GM20000 (cell line): ENCODE results near the gene RALGPS1.

Source experiments
- DNase-seq: peaks from one replicate; pipeline ENCODE4 v3.0.0; 2012; ENCODE audit warnings: low spot score
- TF ChIP-seq, protein P1 (sequence below): IDR thresholded peaks from 2 replicates; pipeline ENCODE4 v1.5.1; 2012; ENCODE audit warnings: mild to moderate bottlenecking, control low read depth; ENCODE audit errors: extremely low read depth, missing control alignments

RALGPS1 gene

DNA sequence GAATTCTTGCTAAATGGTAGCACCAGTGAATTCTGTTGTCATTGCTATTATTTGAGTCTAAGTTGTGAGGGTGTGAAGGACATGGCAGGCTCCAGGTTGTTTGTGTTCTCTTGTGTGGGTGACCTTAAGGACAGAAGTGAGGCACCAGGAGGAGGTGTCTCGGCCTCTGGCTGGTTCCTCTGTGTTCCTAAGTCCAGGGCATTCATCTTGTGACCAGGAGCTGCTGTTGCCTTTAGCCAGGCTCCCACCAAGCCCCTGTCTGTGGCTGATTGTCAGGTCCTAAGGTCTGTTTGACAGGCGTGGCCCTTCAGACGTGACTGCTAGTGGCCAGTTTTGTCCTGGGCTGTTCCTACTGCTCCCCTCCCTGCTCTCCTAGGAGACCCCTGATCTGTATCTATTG, 118.5 kb downstream of the RALGPS1 start:
- DNase-seq, result no peak
- TF ChIP-seq, protein P1, sequence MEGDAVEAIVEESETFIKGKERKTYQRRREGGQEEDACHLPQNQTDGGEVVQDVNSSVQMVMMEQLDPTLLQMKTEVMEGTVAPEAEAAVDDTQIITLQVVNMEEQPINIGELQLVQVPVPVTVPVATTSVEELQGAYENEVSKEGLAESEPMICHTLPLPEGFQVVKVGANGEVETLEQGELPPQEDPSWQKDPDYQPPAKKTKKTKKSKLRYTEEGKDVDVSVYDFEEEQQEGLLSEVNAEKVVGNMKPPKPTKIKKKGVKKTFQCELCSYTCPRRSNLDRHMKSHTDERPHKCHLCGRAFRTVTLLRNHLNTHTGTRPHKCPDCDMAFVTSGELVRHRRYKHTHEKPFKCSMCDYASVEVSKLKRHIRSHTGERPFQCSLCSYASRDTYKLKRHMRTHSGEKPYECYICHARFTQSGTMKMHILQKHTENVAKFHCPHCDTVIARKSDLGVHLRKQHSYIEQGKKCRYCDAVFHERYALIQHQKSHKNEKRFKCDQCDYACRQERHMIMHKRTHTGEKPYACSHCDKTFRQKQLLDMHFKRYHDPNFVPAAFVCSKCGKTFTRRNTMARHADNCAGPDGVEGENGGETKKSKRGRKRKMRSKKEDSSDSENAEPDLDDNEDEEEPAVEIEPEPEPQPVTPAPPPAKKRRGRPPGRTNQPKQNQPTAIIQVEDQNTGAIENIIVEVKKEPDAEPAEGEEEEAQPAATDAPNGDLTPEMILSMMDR, result no peak

GRCh38 chr9:127033789-127034188, 119.2 kb downstream of the RALGPS1 start:
- no peak for DNase-seq
- TF ChIP-seq, protein P1, result no peak

DNA sequence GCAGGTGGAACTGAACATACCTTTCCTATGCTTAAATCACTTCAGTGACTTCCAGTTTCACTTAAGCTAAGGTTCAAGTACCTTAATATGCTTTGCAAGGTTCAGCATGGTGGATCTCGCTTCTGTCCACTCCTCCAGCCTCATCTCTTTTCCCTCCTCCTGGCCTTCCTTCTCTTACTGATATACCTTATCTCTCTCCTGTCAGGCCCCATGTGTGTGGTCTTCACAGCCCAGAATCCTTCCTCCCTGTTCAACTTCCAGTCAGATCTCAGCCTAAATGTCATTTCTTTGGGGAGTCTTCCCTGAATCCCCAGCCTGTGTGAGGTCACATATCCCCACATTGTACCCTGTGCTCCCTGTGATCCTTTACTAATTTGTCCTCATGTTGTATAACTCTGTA, 120.1 kb downstream of the RALGPS1 start:
- no peak for DNase-seq
- TF ChIP-seq, protein P1, result no peak

DNA sequence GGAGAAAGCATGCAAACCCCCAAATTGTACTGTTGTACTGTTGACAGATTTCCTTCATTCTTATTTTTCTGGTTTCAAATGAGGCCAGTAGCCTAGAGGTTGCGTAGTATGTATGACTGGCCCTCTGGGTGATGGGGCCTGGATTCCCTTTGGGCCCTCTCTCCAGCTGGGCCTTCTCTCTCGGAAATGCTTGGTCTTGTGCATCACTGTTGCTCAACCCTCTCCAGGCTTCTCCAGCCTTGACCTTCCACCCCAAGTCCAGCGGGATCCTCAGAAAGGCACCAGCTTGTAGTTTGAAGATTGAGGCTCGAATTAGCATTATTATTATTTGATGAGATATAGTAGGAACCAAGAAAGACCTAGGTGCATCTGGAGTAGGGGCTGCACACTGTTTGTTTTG, 120.8 kb downstream of the RALGPS1 start:
- no peak for DNase-seq
- TF ChIP-seq, protein P1, result no peak

DNA sequence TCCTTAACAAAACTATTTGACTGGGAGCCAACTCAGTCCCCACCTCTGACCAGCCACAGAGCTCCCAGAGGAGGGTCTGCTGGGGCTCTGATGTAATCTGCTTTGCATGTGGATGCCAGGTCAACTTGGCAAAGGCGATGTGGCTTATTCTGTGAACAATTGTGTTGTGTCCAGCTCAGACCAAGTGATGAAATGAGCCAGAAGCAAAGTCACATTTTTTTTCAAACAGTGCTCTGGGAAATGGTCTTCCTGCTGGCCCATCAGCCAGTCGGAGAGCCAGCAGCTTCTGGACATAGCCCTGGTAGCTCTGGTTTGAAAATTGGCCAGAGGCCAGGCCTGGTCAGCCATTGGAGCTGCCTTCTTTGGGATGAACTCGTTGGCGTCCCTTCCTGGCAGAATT, 121.4 kb downstream of the RALGPS1 start:
- TF ChIP-seq, protein P1, result no peak
- DNase-seq, result no peak

- TF ChIP-seq, protein P1, result no peak
Measured at GRCh38 chr9:127036437-127036836, 121.9 kb downstream of the RALGPS1 start.

DNA sequence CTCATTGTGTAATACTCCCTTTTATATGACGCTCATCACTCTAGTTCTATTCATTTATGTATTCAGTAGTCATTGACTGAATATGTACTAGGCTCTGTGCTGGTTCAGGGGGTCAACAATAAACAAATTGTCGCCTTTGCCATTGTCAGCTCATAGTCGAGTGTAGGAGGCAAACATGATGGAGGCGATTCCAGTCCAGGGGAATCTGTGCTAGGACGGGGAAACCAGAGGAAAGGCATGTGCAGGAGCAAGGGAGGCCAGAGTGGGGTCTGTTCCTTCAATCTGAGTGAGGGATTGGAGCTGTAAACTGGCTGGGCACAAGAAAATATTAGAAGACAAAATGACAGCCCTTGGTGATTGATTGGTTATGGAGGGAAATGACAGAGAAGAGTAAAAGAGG, 123.9 kb downstream of the RALGPS1 start:
- no peak for DNase-seq
- TF ChIP-seq, protein P1, result no peak

More at GRCh38 chr9:127036437-127036836, 121.9 kb downstream of the RALGPS1 start:
- no peak for DNase-seq
